ENCODE measurements around the gene CDH20. TPM values are rescaled to one million over a fixed set of nuclear protein-coding genes. Genes with fewer than 3 reads are reported as not detected.

CDH20 gene
- total RNA-seq, 4 donors from 2014 or later: 1.2 to 4.1 (median 1.6) TPM

DNA sequence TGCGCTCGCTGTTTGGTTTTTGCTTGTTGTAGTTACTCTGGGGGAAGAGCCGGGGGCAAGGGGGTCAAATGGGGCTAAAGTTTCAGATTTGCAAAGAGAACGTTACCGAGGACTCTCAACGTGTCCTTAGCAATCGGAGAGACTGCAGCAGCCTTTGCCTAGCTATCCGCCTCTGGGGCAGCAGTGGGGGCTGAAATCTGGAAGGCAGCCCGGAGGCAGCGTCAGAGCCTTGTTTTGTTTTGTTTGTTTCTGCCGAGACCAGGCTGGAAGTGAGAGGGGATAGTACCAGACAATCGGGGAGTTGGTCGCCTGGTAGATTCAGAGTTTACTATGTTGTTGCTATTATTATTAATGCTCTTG is 1.2 kb downstream of the CDH20 start:
- TF ChIP-seq POLR2A (IDR thresholded peaks at IDR 0.05) (no peak), EP300 (IDR thresholded peaks at IDR 0.05) (no peak), POLR2AphosphoS5 (IDR thresholded peaks at IDR 0.05) (no peak), CTCF (IDR thresholded peaks at IDR 0.05) (no peak)
- peaks cover 30% of the 10 kb centered on the region for H3K27me3 ChIP-seq
- H3K27ac ChIP-seq: no peak overlapping the region
- no peaks in the 10 kb centered on the region for H3K9me3 ChIP-seq
- H3K4me3 ChIP-seq: peak overlapping the region; percentile 51
- peaks cover 17% of the 10 kb centered on the region for H3K4me1 ChIP-seq
- no peaks in the 10 kb centered on the region for H3K36me3 ChIP-seq
- no peak for DNase-seq (ENCODE audit: low spot score in 2 of 2)
- WGBS: 6% methylated on average over 13 of the region's 13 CpGs

- H3K4me3 ChIP-seq: no peak overlapping the region
Measured at GRCh38 chr18:61334951-61335683, 1.9 kb downstream of the CDH20 start.

GRCh38 chr18:61335684-61336555 is 2.7 kb downstream of the CDH20 start:
- no peak for DNase-seq (ENCODE audit: low spot score in 2 of 2)

More at GRCh38 chr18:61334951-61335683, 1.9 kb downstream of the CDH20 start:
- Histone ChIP-seq H3K4me1 (peaks cover 17% of the 10 kb centered on the region), H3K27me3 (peaks cover 30% of the 10 kb centered on the region), H3K27ac (no peak overlapping the region), H3K9me3 (no peaks in the 10 kb centered on the region), H3K36me3 (no peaks in the 10 kb centered on the region)
- DNase-seq (ENCODE audit: low spot score in 2 of 2): no peak
- TF ChIP-seq EP300 (IDR thresholded peaks at IDR 0.05): no peak
- no peak for TF ChIP-seq CTCF (IDR thresholded peaks at IDR 0.05)
- no peak for TF ChIP-seq POLR2AphosphoS5 (IDR thresholded peaks at IDR 0.05)
- TF ChIP-seq POLR2A (IDR thresholded peaks at IDR 0.05): no peak
- WGBS: 53% methylated on average over 10 of the region's 10 CpGs

DNA sequence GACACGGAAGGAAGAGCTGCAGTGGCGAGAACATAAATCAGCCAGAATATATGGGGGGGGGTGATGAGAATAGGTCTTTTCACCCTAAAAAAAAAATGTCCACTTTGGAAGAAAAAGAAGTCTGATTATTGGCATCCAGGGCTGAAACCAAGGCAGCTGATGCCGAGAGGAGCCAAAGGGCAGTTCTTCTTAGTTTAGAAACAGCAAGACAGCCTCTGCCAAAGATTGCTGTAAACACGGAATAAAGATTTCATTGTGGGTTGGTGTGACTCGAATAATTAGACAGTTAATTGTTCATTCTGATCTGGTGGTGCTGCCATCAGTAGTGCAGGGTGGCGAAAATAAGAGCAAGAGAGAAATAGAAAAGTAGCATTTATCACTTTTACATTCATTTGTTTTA is 3.5 kb downstream of the CDH20 start:
- H3K4me1 ChIP-seq: peaks cover 17% of the 10 kb centered on the region
- no peaks in the 10 kb centered on the region for H3K36me3 ChIP-seq
- DNase-seq (ENCODE audit: low spot score in 2 of 2): no peak
- TF ChIP-seq POLR2AphosphoS5 (IDR thresholded peaks at IDR 0.05) (no peak), CTCF (IDR thresholded peaks at IDR 0.05) (no peak), EP300 (IDR thresholded peaks at IDR 0.05) (no peak), POLR2A (IDR thresholded peaks at IDR 0.05) (no peak)
- no peak overlapping the region for H3K4me3 ChIP-seq
- WGBS: 65% methylated on average over 6 of the region's 6 CpGs
- H3K9me3 ChIP-seq: no peaks in the 10 kb centered on the region
- H3K27me3 ChIP-seq: peaks cover 30% of the 10 kb centered on the region
- H3K27ac ChIP-seq: no peak overlapping the region

More at GRCh38 chr18:61335684-61336555, 2.7 kb downstream of the CDH20 start:
- Histone ChIP-seq H3K4me3 (no peak overlapping the region), H3K36me3 (no peaks in the 10 kb centered on the region), H3K27ac (no peak overlapping the region), H3K27me3 (peaks cover 30% of the 10 kb centered on the region), H3K4me1 (peaks cover 17% of the 10 kb centered on the region), H3K9me3 (no peaks in the 10 kb centered on the region)
- WGBS: 29% methylated on average over 10 of the region's 10 CpGs
- TF ChIP-seq POLR2A (IDR thresholded peaks at IDR 0.05) (no peak), EP300 (IDR thresholded peaks at IDR 0.05) (no peak), POLR2AphosphoS5 (IDR thresholded peaks at IDR 0.05) (no peak), CTCF (IDR thresholded peaks at IDR 0.05) (no peak)

- H3K4me3 ChIP-seq: no peak overlapping the region
- H3K27me3 ChIP-seq: peaks cover 29% of the 10 kb centered on the region
- TF ChIP-seq POLR2AphosphoS5 (IDR thresholded peaks at IDR 0.05) (no peak), CTCF (IDR thresholded peaks at IDR 0.05) (no peak), POLR2A (IDR thresholded peaks at IDR 0.05) (no peak), EP300 (IDR thresholded peaks at IDR 0.05) (no peak)
- H3K9me3 ChIP-seq: no peaks in the 10 kb centered on the region
- WGBS: 89% methylated on average over 3 of the region's 3 CpGs
- no peaks in the 10 kb centered on the region for H3K36me3 ChIP-seq
- no peak overlapping the region for H3K27ac ChIP-seq
- H3K4me1 ChIP-seq: peaks cover 17% of the 10 kb centered on the region
- no peak for DNase-seq (ENCODE audit: low spot score in 2 of 2)
Measured at GRCh38 chr18:61337527-61337926, 4.3 kb downstream of the CDH20 start.

Data from suprapubic skin (tissue), 4 donors.